ENCODE measurements around the gene PPP3R1. TPM values are rescaled to one million over a fixed set of nuclear protein-coding genes. Genes with fewer than 3 reads are reported as not detected.

PPP3R1 gene
- total and polyA plus RNA-seq, 2 of the 8 experiments (the other 6 are each of a cell fraction or from before 2014, with no cell fraction given), result 9.3 to 85.1 TPM

GRCh38 chr2:68171146-68171545 is 81.2 kb downstream of the PPP3R1 start (continued):
- TF ChIP-seq ATF2 (IDR thresholded peaks at IDR 0.05; ENCODE audit: low read length) (no peak), CHD1 (IDR thresholded peaks at IDR 0.05; ENCODE audit: low read depth, low read length) (no peak), FOSL1 (IDR thresholded peaks at IDR 0.05; ENCODE audit: insufficient read depth, low read depth, low read length) (no peak), YY1 (IDR thresholded peaks at IDR 0.05; ENCODE audit: low read depth, low read length) (no peak), SIRT6 (IDR thresholded peaks at IDR 0.05; ENCODE audit: low read length) (no peak), RNF2 (IDR thresholded peaks at IDR 0.05; ENCODE audit: borderline replicate concordance, low read depth, low read length, missing control alignments, poor library complexity, severe bottlenecking) (no peak)

All from H1 (cell line).